Endothelial cell of umbilical vein (primary cell): Measurements from ENCODE around the gene PLD4. TPM values are rescaled to one million over a fixed set of nuclear protein-coding genes. Genes with fewer than 3 reads are reported as not detected.
"Not testable (repeated sequence)": the region's sequence is repeated elsewhere in the genome, so short reads cannot be mapped to it uniquely, and the experiment has no call there.

Source experiments
- BruUV-seq: library from RNA; stranded (reverse); fragments of 400-500 nt; replicated peaks from 2 replicates; lab custom pipeline; 2021; lab: Mats Ljungman, UMichigan
- CTCF ChIA-PET: fragments of 300-600, 350-600 bp; sonication (Branson Sonifier 250); formaldehyde crosslinking; loops from one replicate; lab custom pipeline; 2021; ENCODE audit warnings: antibody characterized with exemption, inconsistent platforms; lab: Charles Lee
- POLR2A ChIA-PET: fragments of 300-600, 350-600 bp; sonication (Branson Sonifier 250); formaldehyde crosslinking; loops from one replicate; lab custom pipeline; 2021; ENCODE audit warnings: antibody characterized with exemption, inconsistent platforms; lab: Charles Lee
- DNase-seq: peaks from one replicate; pipeline ENCODE4 v3.0.0-alpha.2; 2011; ENCODE audit warnings: low read depth, low spot score
- FAIRE-seq: peaks from 2 replicates; lab custom pipeline; 2011; peaks lifted over from hg19 to GRCh38; lab: Jason Lieb, UNC
- H2AFZ ChIP-seq: 2 replicates; pipeline ENCODE4 v1.6.0; 2012; ENCODE audit warnings: low read depth, low read length, control low read depth, inconsistent platforms
- H3K27ac ChIP-seq: 2 replicates; pipeline ENCODE4 v1.5.1; 2011; ENCODE audit warnings: low read depth, mild to moderate bottlenecking, control low read depth, low read length, moderate library complexity; ENCODE audit not compliant: insufficient read depth
- H3K27me3 ChIP-seq, 2 experiments: 2 replicates each; pipeline versions ENCODE4 v1.6.0 to v1.6.1; 2011; ENCODE audit warnings: low read length in 2 of 2, mixed read lengths in 1 of 2; ENCODE audit not compliant: control insufficient read depth in 2 of 2, insufficient read depth in 2 of 2
- H3K36me3 ChIP-seq, 2 experiments: 2 replicates in 1 of 2; 3 replicates in 1 of 2; pipeline ENCODE4 v1.5.1; 2011; ENCODE audit warnings: low read length in 2 of 2, mild to moderate bottlenecking in 1 of 2, moderate library complexity in 1 of 2; ENCODE audit not compliant: control insufficient read depth in 2 of 2, insufficient read depth in 2 of 2; ENCODE audit errors: extremely low read depth in 1 of 2
- H3K4me1 ChIP-seq: 3 replicates; pipeline ENCODE4 v1.5.1; 2011; ENCODE audit warnings: mild to moderate bottlenecking, low read length; ENCODE audit not compliant: control insufficient read depth, insufficient read depth; ENCODE audit errors: extremely low read depth
- H3K4me2 ChIP-seq: 2 replicates; pipeline ENCODE4 v1.6.1; 2011; ENCODE audit warnings: low read length, control low read depth, mixed read lengths; ENCODE audit not compliant: insufficient read depth
- H3K4me3 ChIP-seq, 3 experiments: fragments of 200-600 bp in 1 of 3; sonication (generic), shearing (Covaris generic) in 1 of 3; replicated peaks in 1 of 3; 2 replicates each; pipeline ENCODE4 v1.5.1; 2011 to 2016; ENCODE audit warnings: control low read depth in 3 of 3, low read length in 3 of 3, mild to moderate bottlenecking in 2 of 3, inconsistent platforms in 1 of 3, low read depth in 1 of 3, moderate library complexity in 1 of 3; ENCODE audit not compliant: insufficient read depth in 1 of 3
- H3K79me2 ChIP-seq: 2 replicates; pipeline ENCODE4 v1.6.0; 2012; ENCODE audit warnings: low read length, inconsistent platforms; ENCODE audit not compliant: control insufficient read depth, insufficient read depth
- H3K9ac ChIP-seq: replicated peaks from 2 replicates; pipeline ENCODE3; 2011; ENCODE audit warnings: low read length, control low read depth; ENCODE audit not compliant: insufficient read depth; ENCODE audit errors: extremely low read depth
- H3K9me1 ChIP-seq: replicated peaks from 3 replicates; pipeline ENCODE4 v1.6.0; 2011; ENCODE audit warnings: mild to moderate bottlenecking, low read length; ENCODE audit not compliant: control insufficient read depth, insufficient read depth; ENCODE audit errors: extremely low read depth
- H3K9me3 ChIP-seq: replicated peaks from 2 replicates; pipeline ENCODE4 v1.5.1; 2012; ENCODE audit warnings: low read length, inconsistent platforms; ENCODE audit not compliant: control insufficient read depth, insufficient read depth
- H4K20me1 ChIP-seq: replicated peaks from 2 replicates; pipeline ENCODE3; 2011; ENCODE audit warnings: mild to moderate bottlenecking, low read length; ENCODE audit not compliant: control insufficient read depth, insufficient read depth; ENCODE audit errors: extremely low read depth
- CTCF ChIP-seq, 2 donors: IDR thresholded peaks; 1 replicate in 1 of 2; 2 replicates in 1 of 2; pipeline ENCODE4 v1.5.1; 2011; ENCODE audit warnings: low read length in 2 of 2, mild to moderate bottlenecking in 2 of 2, moderate library complexity in 2 of 2, control low read depth in 1 of 2, inconsistent platforms in 1 of 2, low read depth in 1 of 2; ENCODE audit not compliant: insufficient read depth in 1 of 2; ENCODE audit errors: extremely low read depth in 1 of 2
- EZH2 ChIP-seq: IDR thresholded peaks from 2 replicates; pipeline ENCODE4 v1.6.1; 2012; ENCODE audit warnings: borderline replicate concordance, low read depth, mild to moderate bottlenecking, moderate library complexity, low read length, inconsistent platforms; ENCODE audit not compliant: severe bottlenecking
- FOS ChIP-seq: IDR thresholded peaks from 2 replicates; pipeline ENCODE4 v1.6.1; 2011; ENCODE audit warnings: mild to moderate bottlenecking, low read length, moderate library complexity, borderline replicate concordance; ENCODE audit not compliant: insufficient read depth
- GATA2 ChIP-seq: IDR thresholded peaks from 2 replicates; pipeline ENCODE4 v1.7.0; 2011; ENCODE audit warnings: low read depth, mild to moderate bottlenecking, moderate library complexity, mixed read lengths, low read length; ENCODE audit not compliant: insufficient read length, insufficient read depth
- JUN ChIP-seq: IDR thresholded peaks from 2 replicates; pipeline ENCODE4 v1.6.1; 2011; ENCODE audit warnings: borderline replicate concordance, low read depth; ENCODE audit not compliant: insufficient read length, insufficient read depth
- MAX ChIP-seq: IDR thresholded peaks from 2 replicates; pipeline ENCODE4 v1.6.1; 2011; ENCODE audit not compliant: insufficient read depth, insufficient read length
- MYC ChIP-seq: IDR thresholded peaks from one replicate; pipeline ENCODE4 v1.6.1; 2011; ENCODE audit warnings: mild to moderate bottlenecking, low read depth, low read length
- POLR2A ChIP-seq: IDR thresholded peaks from 2 replicates; pipeline ENCODE4 v1.6.1; 2012; ENCODE audit warnings: low read depth, mild to moderate bottlenecking, control low read depth, low read length
- POLR2AphosphoS5 ChIP-seq: IDR thresholded peaks from 2 replicates; pipeline ENCODE4 v1.6.1; 2012; ENCODE audit warnings: low read depth, mild to moderate bottlenecking, control low read depth, low read length, moderate library complexity; ENCODE audit not compliant: insufficient read depth
- dilution Hi-C: fragments of 300-500 bp; cut with MboI; formaldehyde crosslinking; loops from one replicate; pipeline ENCODE4 v1.15.0; 2019; ENCODE audit warnings: low sequenced_read_pairs; ENCODE audit not compliant: extremely low pct_ligation_motif_present
- intact Hi-C: fragments of 100-400 bp; cut with micrococcal nuclease; formaldehyde crosslinking; loops from one replicate; pipeline ENCODE4 v1.10.0; 2022
- polyA plus RNA-seq, 4 experiments: library from polyadenylated mRNA; depleted of rRNA in 3 of 4; stranded (reverse) in 3 of 4; unstranded in 1 of 4; fragments of >200 nt; gene quantifications; 2 replicates each; pipeline versions ENCODE4 v1.2.1 to v1.2.3, GENCODE V29; 2011 to 2012; ENCODE audit warnings: missing spikeins in 1 of 4
- total RNA-seq: library from RNA; stranded (reverse); gene quantifications from 2 replicates; pipeline ENCODE4 v1.2.3, GENCODE V29; 2021

PLD4 gene
- total and polyA plus RNA-seq, 2 donors (not counting 3 experiments of a cell fraction or from before 2014, with no cell fraction given): 0.01 to 0.11 TPM

- no peak overlapping the region for H2AFZ ChIP-seq
- intact Hi-C loops: no loop called here
- H3K27ac ChIP-seq: no peak overlapping the region
- H3K4me3 ChIP-seq: no peak overlapping the region
- no peaks in the 10 kb centered on the region for H3K27me3 ChIP-seq
- no peaks in the 10 kb centered on the region for H3K9me1 ChIP-seq
- TF ChIP-seq MAX (no peak), POLR2A (no peak), MYC (no peak), GATA2 (no peak), POLR2AphosphoS5 (no peak), JUN (no peak), FOS (no peak), CTCF (IDR thresholded peaks at IDR 0.05; ENCODE audit: extremely low read depth in 1 of 2, insufficient read depth in 1 of 2, low read depth in 1 of 2, low read length in 2 of 2) (no peak), EZH2 (no peak)
- H3K4me1 ChIP-seq: no peaks in the 10 kb centered on the region
- peaks cover 0 to 3% of the 10 kb centered on the region in 2 experiments for H3K36me3 ChIP-seq
- no peak for DNase-seq
- POLR2A ChIA-PET: no interaction called here
- CTCF ChIA-PET: interaction anchor here (1.4 kb wide), 1 partner anchor 9 kb away, joined by 3 read pairs; no protein-coding TSS in a partner anchor
- H3K79me2 ChIP-seq: no peaks in the 10 kb centered on the region
- no peaks in the 10 kb centered on the region for H3K9me3 ChIP-seq
- no peaks in the 10 kb centered on the region for H4K20me1 ChIP-seq
- no peak overlapping the region for H3K9ac ChIP-seq
- dilution Hi-C loops: no loop called here
- no TSS peak for BruUV-seq
- no peak overlapping the region for H3K4me2 ChIP-seq
- no peak for FAIRE-seq
Measured at GRCh38 chr14:104942586-104942985, 17.9 kb downstream of the PLD4 start.

- FAIRE-seq, H3K79me2 ChIP-seq, H3K4me3 ChIP-seq, DNase-seq, H2AFZ ChIP-seq, H3K36me3 ChIP-seq, H4K20me1 ChIP-seq, H3K9me1 ChIP-seq, POLR2A ChIA-PET, H3K9ac ChIP-seq, H3K4me2 ChIP-seq, H3K27ac ChIP-seq, dilution Hi-C loops, BruUV-seq, intact Hi-C loops, H3K4me1 ChIP-seq, H3K9me3 ChIP-seq, H3K27me3 ChIP-seq: not testable (repeated sequence)
- CTCF ChIA-PET: interaction anchor here (1.4 kb wide), 1 partner anchor 10 kb away, joined by 3 read pairs; no protein-coding TSS in a partner anchor
Measured at GRCh38 chr14:104943216-104944015, 18.7 kb downstream of the PLD4 start.
